ENCODE measurements around the gene EGLN2. TPM values are rescaled to one million over a fixed set of nuclear protein-coding genes. Genes with fewer than 3 reads are reported as not detected.

The EGLN2 gene
- total RNA-seq, 4 donors from 2014 or later = 36.4 to 151 (median 72.6) TPM

GRCh38 chr19:40755791-40756190, 43.2 kb upstream of the EGLN2 start:
- TF ChIP-seq CTCF (IDR thresholded peaks at IDR 0.05; ENCODE audit: low read depth) = no peak

GRCh38 chr19:40756502-40757110, 42.4 kb upstream of the EGLN2 start:
- no peak for TF ChIP-seq CTCF (IDR thresholded peaks at IDR 0.05; ENCODE audit: low read depth)

GRCh38 chr19:40758491-40758890, 40.5 kb upstream of the EGLN2 start:
- TF ChIP-seq CTCF (IDR thresholded peaks at IDR 0.05; ENCODE audit: low read depth) = no peak

GRCh38 chr19:40759352-40759751, 39.6 kb upstream of the EGLN2 start:
- no peak for TF ChIP-seq CTCF (IDR thresholded peaks at IDR 0.05; ENCODE audit: low read depth)

DNA sequence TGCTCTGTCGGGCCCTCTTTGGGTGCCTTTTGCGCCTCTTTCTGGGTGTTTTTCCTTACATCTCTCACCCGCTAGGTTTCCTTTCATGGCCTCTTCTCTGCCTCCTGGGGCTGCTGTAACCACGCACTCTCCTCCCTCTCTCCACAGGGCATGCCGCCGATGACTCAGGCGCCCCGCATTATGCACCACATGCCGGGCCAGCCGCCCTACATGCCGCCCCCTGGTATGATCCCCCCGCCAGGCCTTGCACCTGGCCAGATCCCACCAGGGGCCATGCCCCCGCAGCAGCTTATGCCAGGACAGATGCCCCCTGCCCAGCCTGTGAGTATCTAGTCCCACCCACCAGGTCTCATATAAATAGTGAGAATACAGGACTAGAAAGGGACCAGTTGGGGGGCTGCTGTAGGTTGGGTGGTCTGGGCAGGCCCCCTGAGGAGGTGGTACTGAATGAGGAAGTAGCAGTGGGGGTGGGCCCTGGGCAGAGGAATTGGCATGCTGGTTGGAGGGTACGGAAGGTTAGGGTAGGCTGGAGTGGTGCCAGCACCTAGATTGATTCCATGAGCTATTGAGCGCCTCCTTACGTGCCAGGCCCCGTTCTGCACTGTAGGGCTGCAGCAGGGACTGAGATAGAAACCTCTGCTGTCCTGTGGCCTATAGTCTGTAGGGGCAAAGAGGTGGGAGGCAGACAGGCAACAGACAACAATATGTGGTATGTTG, 36.1 kb upstream of the EGLN2 start:
- no peak for TF ChIP-seq CTCF (IDR thresholded peaks at IDR 0.05; ENCODE audit: low read depth)

- TF ChIP-seq CTCF (IDR thresholded peaks at IDR 0.05; ENCODE audit: low read depth) = no peak
These were observed 35.5 kb upstream of the EGLN2 start for GRCh38 chr19:40763526-40763925.

DNA sequence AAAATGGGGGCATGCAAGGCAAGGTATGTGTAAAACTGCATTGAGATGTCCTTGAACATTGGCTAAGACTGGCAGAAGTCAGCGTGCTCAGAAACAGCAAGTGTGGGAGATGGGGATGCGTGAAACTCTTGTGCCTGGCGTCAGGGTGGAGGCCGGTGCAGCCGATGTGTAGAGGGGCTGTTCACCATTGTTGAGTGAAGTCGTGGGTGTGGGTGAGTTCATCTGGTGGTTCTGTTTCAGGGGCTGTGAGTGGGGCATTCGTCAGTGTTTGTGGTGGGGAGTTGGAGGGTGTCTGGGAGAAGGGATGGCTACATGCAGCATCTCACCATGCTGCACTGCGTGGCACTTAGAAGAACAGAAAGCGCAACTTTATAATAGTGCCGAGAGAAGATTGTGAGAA, 35.0 kb upstream of the EGLN2 start:
- no peak for TF ChIP-seq CTCF (IDR thresholded peaks at IDR 0.05; ENCODE audit: low read depth)

All from subcutaneous adipose tissue (tissue), 4 donors.